GM23338 (cell line): ENCODE data around the gene ASB2.

ENCODE experiments used
- CREB1 ChIP-seq: fragments of 250-450 bp; sonication (Bioruptor Pico); IDR thresholded peaks from 2 replicates; pipeline ENCODE4 v1.5.0; 2020; ENCODE audit warnings: low read depth, mild to moderate bottlenecking, moderate library complexity
- EZH2 ChIP-seq: fragments of 200-600 bp; sonication (generic); IDR thresholded peaks from one replicate; pipeline ENCODE4 v1.8.0; 2017; ENCODE audit warnings: antibody characterized with exemption, mild to moderate bottlenecking, low read depth; ENCODE audit not compliant: unreplicated experiment
- EZH2phosphoT487 ChIP-seq: fragments of 200-600 bp; sonication (generic); IDR thresholded peaks from one replicate; pipeline ENCODE4 v1.8.1; 2018; ENCODE audit warnings: antibody characterized with exemption; ENCODE audit not compliant: unreplicated experiment
- JUNB ChIP-seq: IDR thresholded peaks from one replicate; pipeline ENCODE4 v1.6.1; 2016; ENCODE audit warnings: antibody characterized with exemption; ENCODE audit not compliant: unreplicated experiment
- NANOG ChIP-seq: IDR thresholded peaks from 2 replicates; pipeline ENCODE4 v1.6.1; 2016; ENCODE audit warnings: antibody characterized with exemption, borderline replicate concordance
- POLR2AphosphoS5 ChIP-seq: IDR thresholded peaks from 2 replicates; pipeline ENCODE4 v1.6.1; 2016; ENCODE audit warnings: antibody characterized with exemption, low read depth
- TF ChIP-seq, protein P1 (sequence below), 2 experiments: fragments of 200-600 bp in 1 of 2; sonication (generic) in 1 of 2; conservative IDR thresholded peaks; 2 replicates each; pipeline versions ENCODE4 v1.5.1 to v1.6.1; 2016 to 2017; ENCODE audit warnings: antibody characterized with exemption in 2 of 2, low read depth in 2 of 2, mild to moderate bottlenecking in 2 of 2, moderate library complexity in 1 of 2
- TF ChIP-seq, protein P2 (sequence below): IDR thresholded peaks from 2 replicates; pipeline ENCODE4 v1.6.1; 2016; ENCODE audit warnings: antibody characterized with exemption

DNA sequence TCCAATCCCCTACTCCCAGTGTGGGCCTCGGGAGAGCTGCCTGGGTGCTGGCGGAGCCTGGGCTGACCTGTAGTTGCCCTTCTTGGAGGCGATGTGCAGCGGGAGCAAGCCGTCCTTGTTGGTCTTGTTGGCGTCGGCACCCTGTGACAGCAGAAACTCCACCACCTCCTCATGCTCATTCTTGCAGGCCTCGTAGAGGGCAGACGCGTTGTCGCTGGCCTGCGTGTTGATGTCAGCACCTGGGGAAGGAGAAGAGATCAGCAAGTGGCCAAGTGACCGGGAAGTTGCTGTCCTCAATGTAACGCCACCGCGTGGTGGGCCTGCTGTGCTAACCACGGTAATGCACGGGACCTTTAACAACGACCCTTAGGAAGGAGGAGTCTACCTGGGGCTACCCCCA, 29.1 kb downstream of the ASB2 start:
- no peak for TF ChIP-seq POLR2AphosphoS5
- TF ChIP-seq, protein P1, sequence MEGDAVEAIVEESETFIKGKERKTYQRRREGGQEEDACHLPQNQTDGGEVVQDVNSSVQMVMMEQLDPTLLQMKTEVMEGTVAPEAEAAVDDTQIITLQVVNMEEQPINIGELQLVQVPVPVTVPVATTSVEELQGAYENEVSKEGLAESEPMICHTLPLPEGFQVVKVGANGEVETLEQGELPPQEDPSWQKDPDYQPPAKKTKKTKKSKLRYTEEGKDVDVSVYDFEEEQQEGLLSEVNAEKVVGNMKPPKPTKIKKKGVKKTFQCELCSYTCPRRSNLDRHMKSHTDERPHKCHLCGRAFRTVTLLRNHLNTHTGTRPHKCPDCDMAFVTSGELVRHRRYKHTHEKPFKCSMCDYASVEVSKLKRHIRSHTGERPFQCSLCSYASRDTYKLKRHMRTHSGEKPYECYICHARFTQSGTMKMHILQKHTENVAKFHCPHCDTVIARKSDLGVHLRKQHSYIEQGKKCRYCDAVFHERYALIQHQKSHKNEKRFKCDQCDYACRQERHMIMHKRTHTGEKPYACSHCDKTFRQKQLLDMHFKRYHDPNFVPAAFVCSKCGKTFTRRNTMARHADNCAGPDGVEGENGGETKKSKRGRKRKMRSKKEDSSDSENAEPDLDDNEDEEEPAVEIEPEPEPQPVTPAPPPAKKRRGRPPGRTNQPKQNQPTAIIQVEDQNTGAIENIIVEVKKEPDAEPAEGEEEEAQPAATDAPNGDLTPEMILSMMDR (conservative IDR thresholded peaks at IDR 0.05; ENCODE audit: low read depth in 2 of 2) = peak in 1 of 2 experiments; percentile 21; a peak in 1 of 4 replicates
- TF ChIP-seq CREB1 = no peak
- no peak for TF ChIP-seq EZH2
- TF ChIP-seq EZH2phosphoT487 = no peak
- TF ChIP-seq, protein P2, sequence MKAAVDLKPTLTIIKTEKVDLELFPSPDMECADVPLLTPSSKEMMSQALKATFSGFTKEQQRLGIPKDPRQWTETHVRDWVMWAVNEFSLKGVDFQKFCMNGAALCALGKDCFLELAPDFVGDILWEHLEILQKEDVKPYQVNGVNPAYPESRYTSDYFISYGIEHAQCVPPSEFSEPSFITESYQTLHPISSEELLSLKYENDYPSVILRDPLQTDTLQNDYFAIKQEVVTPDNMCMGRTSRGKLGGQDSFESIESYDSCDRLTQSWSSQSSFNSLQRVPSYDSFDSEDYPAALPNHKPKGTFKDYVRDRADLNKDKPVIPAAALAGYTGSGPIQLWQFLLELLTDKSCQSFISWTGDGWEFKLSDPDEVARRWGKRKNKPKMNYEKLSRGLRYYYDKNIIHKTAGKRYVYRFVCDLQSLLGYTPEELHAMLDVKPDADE = no peak
- no peak for TF ChIP-seq NANOG
- no peak for TF ChIP-seq JUNB
